GM19438 (cell line): ENCODE data around the gene RBM38.

Experiments
- ATAC-seq: cut with Tn5 transposase; IDR thresholded peaks from one replicate; pipeline ENCODE4 v1.9.1; 2021; ENCODE audit warnings: low read depth; ENCODE audit not compliant: unreplicated experiment

The RBM38 gene

DNA sequence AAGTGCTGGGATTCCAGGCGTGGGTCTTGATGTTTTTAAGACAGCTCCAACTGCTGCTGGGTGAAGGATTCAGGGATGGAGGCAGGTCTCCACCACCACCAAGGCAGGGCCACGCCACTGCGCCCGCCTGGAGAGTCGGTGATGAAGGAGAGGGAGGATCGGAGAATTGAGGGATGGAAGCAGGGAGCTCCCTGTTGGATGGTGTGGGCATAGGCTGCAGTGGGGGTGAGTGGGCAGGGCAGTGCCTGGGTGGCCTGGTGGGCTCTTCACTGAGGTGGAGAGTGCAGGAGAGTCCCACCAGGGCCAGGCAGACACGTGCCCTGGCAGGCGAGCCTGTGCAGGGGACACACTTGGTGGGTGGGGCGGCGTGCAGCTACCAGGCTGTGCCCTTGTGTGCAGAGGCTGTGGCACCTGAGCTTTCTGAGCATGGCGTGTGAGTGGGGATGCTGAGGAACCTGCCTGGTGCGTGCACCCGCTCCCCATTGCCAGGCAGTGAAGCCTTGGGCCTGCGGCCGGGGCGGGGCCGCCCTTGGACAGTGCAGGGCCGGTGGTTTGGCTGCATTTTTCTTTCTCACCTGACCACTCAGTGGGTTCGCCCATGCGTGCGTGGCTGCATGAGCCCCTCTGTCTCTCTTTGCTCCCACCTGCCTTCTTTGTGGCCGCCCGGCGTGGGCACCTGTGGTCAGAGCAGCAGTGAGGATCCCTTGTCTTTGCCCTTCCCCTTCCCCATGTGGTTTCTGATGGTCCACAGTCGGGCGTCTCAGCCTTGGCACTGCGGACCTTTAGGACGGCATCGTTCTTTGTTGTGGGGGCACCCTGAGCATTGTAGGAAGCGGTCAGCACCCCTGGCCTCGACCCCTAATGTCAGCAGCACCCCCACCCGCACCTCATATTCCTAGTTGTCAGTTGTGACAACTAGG lies 11.3 kb downstream of the RBM38 start:
- no peak for ATAC-seq

DNA sequence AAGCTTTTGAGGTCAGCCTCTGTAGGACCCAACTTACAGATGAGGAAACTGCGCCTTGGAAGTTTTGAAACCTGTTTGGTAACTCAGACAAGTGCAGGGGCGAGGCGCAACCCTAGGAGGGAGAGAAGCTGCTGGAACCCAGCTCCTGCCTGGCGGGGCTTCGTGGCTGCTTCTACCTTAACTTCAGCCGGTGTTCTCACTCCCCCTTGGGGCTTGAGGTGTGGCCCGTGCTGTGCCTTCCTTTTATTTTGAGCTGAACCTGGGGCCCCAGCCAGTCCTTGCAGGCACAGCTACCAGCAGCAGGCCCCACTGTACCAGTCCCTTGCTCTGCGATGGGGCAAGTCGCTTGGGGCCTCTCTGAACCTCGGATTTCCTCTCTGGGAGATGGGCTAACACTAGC lies 12.0 kb downstream of the RBM38 start:
- no peak for ATAC-seq

GRCh38 chr20:57404006-57404405 lies 12.8 kb downstream of the RBM38 start:
- ATAC-seq: no peak

DNA sequence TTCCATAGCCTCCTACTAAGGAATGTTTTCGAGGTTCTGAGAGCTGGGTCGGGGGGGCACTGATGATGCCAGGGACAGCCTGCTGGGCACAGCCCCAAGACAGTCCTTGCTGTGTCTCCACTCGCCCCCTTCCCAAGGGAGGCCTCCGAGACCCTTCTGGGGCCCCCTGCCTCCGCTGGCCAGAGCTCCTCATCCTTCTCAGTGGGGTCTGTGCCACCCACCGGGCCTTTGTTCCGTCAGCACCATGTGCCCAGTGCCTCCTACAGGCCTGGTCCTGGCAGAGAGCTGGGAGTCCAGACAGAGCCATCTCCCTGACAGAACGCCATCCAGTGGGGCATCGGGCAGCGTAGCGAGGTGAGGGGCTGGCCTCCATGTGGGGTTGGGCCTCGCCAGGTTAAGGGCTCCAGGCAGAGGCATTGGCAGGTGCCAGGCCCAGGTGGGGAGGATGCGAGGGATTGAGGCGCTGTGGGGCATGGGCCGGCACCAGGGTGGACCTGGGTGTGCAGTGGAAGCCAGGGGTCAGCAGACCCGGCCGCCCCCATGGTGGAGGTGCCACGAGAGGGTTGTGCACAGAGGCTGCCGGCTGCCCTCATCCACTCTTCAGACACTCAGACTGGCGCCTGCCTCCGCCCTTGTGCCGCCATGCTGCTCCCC lies 13.3 kb downstream of the RBM38 start:
- ATAC-seq: no peak

DNA sequence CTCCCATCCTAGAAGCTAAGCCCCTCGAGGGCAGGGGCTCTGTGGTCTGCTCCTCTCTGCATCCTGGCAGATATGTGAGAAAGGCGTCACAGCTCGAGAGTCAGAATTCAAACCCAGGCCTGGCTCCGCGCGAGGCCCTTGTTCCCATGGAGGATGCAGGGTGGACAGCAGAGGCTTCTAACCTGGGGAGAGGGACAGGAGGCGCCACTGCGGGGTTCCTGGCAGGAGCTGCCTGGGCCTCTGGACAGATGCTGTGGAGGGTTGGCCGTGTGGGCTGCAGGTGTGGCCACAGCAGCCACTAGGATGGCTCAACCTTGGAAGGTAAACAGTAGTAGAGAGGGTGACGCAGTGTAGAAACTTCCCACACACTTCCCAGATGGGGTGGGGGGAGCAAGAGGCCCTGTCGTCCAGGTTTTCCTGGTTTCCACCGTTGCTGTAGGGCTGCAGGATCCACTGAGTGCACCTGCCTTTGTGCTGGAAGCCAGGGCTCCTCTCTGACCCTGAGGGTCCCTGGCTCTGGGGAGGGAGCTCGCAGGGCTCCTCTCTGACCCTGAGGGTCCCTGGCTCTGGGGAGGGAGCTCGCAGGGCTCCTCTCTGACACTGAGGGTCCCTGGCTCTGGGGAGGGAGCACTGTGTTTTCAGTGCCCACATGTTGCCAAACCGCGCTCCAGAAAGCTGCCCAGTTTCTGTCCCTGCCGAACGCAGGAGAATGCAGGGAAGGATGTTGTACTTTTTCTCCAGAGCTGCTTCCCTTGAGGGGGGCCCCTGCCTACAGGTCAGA lies 14.2 kb downstream of the RBM38 start:
- no peak for ATAC-seq

GRCh38 chr20:57407541-57407956 lies 16.4 kb downstream of the RBM38 start:
- no peak for ATAC-seq

GRCh38 chr20:57408131-57408530 lies 16.9 kb downstream of the RBM38 start:
- no peak for ATAC-seq

DNA sequence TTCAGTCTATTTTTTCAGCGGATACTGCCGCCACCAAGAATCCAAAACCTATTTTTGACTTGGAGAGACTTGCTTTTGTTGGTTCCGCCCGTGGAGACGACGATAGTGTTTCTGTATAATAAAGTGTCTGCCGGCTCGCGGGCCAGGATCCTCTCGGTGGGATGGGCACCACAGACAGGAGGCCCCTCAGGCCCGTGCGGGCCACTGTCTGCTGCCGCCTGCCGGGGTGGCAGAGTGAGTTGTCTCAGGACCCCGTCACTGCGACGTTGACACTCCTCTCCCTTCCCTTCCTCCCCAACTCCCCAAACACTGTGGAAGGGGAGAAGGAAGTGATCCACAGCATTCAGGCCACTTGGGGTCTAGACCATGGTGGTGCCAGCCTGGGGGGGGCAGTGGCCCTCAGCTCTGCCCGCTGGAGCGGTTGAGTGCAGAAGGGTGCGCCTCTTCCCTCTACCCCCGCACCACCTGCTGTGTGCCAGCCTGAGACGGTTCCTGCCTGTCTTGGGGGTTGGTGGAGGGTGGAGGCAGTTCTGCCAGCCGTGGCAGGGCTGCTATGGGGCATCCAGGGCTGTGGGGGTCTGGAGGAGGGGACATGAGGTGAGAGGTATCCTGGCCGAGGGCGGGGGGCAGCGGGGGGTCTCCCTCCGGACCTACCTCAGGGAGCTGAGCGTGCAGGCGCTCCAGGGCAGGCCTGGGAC lies 17.5 kb downstream of the RBM38 start:
- no peak for ATAC-seq

DNA sequence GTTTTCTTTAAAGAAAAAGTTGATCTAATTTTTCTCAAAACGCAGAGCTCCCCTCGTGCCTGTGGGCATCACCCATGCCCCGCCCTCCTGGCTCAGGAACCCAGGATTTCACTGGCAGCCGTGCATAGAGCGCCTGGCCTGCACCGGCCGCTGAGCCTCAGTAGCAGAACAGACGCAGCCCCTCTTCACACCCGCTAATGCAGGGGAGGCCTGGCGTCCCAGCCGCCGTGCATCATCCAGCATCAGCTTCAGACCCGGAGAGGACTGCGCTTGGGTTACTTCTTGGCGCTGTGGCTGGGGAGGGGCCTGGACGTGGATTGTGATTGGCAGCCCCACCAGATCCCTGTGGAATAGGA lies 18.1 kb downstream of the RBM38 start:
- no peak for ATAC-seq

DNA sequence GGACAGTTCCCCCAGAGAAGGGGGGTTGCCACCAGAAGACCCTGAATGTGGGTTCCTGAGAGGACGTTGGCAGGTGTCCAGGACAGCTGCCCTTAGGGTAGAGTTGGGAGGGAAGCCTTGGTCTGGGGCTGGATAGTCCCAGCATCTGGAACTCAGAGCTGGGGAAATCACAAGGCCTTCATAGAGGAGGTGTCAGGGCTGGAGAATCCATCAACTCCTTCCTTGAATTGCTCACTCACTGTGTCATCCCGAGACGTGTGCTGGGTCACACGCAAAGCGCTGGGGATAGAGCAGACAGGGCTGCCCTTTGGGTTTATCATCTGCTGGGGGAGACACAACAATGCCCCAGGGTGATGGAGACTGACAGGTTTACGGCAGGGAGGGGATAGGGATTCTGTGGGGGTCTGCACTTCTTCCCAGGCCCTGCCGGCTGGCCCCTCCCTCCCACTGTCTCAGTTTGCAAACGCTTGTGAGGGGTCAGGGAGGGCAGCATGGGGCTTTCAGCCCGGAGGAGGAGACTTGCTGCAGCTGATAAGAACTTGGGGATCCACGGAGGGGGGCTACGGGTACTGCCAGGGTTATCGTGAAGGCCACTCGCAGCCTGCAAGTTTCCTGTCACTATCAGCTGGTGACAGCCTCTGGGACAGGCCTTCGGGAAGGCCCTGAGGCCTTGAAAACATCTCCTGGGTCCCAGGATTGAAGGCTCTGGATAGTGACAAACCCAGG lies 18.6 kb downstream of the RBM38 start:
- ATAC-seq: no peak

DNA sequence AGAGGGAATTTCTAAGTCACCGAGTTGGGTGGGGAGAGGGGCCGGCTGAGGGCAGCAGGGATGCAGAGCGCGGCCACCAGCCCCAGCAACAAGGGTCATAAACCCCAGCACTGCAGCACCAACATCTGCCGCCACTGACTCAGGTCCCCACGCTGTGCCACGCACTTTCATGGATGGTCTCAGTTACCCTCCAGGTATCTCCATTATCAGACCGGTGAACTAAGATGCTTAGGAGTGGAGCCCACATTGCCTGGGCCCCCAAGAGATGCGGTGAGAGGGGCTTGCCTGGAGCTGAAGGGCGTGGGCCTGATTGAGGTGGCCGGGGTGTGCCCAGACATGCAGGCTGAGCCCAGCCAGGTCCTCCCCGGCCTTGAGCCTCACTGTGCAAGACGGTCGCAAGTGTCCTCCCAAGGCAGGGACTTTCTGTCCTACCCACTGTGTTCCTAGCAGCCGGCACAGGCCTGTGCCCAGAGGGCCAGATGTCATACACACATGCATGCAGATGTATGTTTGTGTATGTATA lies 19.3 kb downstream of the RBM38 start:
- ATAC-seq: no peak

GRCh38 chr20:57410924-57411323 lies 19.7 kb downstream of the RBM38 start:
- no peak for ATAC-seq

GRCh38 chr20:57411406-57412283 lies 20.4 kb downstream of the RBM38 start:
- ATAC-seq: no peak

DNA sequence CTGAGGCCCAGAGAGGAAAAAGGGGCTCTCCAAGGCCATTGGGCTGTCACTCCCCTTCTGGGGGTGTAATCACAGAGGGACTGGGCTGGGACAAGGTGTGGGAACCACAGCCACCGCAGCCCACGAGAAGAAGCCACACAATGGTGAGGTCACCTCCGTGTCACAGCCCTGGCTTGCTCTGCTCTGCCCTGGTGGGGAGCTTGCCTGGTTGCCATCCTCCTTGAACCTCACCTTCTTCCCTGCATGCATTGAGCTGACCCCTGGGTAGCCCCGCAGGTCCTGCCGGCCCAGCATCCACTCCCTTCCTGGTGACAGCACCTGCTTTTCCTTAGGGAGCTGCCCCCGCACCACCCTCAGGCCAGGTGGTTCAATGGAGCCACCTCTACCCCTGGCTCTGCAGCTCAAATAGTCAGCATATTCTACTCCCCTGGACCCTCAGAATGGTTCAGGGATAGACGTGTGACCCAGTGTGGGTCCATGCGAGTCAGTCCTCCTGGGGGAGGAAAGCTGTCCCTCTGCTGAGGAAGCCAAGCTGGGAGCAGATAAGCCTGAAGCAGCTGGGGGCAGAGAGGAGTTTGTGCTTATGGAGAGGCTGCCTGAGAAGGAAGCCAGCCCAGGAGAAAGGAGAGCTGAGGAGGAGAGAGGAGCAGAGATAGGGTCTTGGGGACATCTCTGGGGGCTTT lies 21.3 kb downstream of the RBM38 start:
- ATAC-seq: no peak

GRCh38 chr20:57413986-57414385 lies 22.8 kb downstream of the RBM38 start:
- no peak for ATAC-seq

DNA sequence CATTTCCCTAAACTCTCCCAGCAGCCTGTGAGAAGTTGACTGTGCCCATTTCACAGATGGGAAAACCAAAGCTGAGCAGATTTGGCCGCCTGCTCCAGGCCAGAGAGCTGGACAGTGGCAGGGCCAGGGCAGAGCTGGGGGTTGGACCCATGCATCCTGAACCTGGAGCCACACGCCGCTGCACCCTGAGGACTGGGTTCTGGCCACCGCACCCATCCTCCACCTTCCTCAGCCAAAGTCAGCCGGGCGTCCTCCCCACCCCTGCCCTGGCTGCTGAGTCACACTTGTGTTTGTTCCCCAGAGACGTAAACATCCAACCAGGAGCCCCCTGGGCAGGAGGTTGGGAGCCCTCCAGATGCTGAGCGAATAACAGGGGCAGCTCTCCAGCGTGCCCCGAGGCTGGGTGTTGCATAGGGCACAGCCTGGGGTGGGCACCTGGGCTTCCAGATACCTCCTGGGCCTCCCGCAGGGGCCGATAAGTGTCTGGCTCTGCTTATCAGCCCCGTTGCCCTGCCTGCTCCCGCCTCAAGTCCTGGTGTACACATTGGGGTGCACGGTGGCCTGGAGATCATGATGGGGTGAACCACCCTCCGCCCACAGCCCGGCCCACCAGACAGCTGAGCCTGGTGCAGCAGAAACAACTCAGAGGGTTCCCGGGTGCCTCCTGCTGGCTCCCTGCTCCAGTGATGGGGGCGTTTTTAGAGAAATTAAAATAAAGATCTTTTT lies 23.8 kb downstream of the RBM38 start:
- ATAC-seq: no peak

DNA sequence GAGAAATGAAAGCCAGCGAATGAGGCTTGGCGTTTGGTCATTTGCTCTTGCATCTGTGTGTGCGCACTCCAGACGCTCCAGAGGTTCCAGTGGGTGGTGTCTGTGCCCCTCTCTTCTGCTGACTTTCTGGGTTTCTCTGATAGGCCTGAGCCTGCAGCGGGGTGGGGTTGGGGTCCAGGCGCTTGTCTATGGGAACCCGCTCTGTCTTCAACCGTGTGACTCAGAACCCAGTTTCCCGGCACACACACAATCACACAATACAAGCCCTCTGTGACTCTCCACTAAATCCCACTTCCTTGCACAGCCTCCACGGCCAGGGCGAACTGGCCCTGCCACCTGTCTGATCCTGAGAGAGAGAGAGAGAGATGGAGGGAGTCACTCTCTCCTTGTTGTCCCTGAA lies 24.6 kb downstream of the RBM38 start:
- ATAC-seq: no peak
